Measurements from ENCODE around the gene ZNRF3. TPM values are rescaled to one million over a fixed set of nuclear protein-coding genes. Genes with fewer than 3 reads are reported as not detected.

The ZNRF3 gene
- total RNA-seq, 4 donors from 2014 or later = 17.2 to 22.8 (median 19.5) TPM

DNA sequence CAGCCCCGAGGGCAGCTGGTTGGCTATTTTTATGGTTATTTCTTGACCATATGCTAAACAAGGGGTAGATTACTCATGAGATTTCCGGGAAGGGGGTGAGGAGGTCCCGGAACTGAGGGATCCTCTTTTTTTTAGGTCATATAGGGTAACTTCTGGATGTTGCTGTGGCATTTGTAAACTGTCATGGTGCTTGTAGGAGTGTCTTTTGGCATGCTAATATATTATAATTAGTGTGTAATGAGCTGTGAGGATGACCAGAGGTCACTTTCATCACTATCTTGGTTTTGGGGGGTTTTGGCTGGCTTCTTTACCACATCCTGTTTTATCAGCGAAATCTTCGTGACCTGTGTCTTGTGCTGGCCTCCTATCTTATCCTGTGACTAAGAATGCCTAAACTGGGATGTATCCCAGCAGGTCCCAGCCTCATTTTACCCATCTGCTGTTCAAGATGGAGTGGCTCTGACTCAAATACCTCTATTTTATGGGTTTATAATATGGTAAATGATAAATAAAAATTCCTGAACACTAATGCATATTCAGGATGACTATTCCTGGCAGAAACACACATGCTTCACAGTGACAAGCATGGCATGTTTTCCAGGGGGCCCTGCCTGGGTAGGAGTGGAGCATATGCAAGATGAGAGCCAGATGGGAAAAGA, 200.7 kb downstream of the ZNRF3 start:
- TF ChIP-seq, protein P1, sequence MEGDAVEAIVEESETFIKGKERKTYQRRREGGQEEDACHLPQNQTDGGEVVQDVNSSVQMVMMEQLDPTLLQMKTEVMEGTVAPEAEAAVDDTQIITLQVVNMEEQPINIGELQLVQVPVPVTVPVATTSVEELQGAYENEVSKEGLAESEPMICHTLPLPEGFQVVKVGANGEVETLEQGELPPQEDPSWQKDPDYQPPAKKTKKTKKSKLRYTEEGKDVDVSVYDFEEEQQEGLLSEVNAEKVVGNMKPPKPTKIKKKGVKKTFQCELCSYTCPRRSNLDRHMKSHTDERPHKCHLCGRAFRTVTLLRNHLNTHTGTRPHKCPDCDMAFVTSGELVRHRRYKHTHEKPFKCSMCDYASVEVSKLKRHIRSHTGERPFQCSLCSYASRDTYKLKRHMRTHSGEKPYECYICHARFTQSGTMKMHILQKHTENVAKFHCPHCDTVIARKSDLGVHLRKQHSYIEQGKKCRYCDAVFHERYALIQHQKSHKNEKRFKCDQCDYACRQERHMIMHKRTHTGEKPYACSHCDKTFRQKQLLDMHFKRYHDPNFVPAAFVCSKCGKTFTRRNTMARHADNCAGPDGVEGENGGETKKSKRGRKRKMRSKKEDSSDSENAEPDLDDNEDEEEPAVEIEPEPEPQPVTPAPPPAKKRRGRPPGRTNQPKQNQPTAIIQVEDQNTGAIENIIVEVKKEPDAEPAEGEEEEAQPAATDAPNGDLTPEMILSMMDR (IDR thresholded peaks at IDR 0.05) = no peak
- TF ChIP-seq POLR2A (IDR thresholded peaks at IDR 0.05) = no peak
- intact Hi-C loops (cut with DNase I; ENCODE audit: low total_unique reads) = no loop called here
- no peak overlapping the region for H3K4me3 ChIP-seq (ENCODE audit: low read depth, poor library complexity, severe bottlenecking)
- DNase-seq (ENCODE audit: low spot score in 2 of 2) = no peak
- WGBS, 2 donors = 65 to 67% methylated on average over 5 of the region's 5 CpGs

DNA sequence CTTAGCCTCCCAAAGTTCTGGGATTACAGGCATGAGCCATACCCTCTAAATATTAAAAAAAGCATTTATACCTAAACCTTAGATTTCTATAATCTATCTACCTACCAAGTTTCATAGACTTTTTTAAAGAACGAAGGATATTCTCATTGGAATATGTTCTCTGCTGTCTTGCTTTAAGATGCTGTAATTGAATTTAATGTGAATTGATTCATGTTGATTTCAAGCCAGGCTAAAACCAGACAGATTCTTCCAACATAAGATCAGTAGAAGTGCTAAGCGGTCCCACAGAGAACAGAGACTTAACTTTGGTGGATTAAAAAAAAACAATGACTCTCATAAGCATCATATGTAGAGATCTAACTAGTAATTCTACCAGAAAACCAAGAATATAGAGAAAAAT, 203.6 kb downstream of the ZNRF3 start:
- intact Hi-C loops (cut with DNase I; ENCODE audit: low total_unique reads) = no loop called here
- 92 to 94% methylated on average over 2 of the region's 2 CpGs for WGBS, 2 donors
- TF ChIP-seq POLR2A (IDR thresholded peaks at IDR 0.05) = no peak
- TF ChIP-seq, protein P1 (IDR thresholded peaks at IDR 0.05) = no peak
- H3K4me3 ChIP-seq (ENCODE audit: low read depth, poor library complexity, severe bottlenecking) = no peak overlapping the region
- no peak for DNase-seq (ENCODE audit: low spot score in 2 of 2)

DNA sequence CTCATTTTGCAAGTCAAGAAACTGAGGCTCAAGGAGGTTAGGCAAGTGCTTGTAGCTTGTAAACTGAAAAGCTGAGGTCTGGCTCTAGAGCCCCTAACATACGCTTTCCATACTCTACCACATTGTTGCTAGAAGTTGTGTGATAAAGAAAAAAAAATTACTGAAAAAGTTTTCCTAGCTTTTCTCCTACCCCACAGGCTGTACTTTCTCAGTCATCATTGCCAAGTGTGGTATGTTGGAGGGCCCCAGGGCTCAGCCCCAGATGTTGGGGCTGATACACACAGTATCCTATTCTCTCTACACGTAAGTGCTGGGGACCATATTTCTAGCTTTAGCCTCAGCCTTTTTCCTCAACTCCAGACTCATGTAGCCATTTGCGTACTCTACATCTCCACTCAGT, 205.4 kb downstream of the ZNRF3 start:
- 91 to 94% methylated on average over 3 of the region's 3 CpGs for WGBS, 2 donors
- no peak for TF ChIP-seq POLR2A (IDR thresholded peaks at IDR 0.05)
- TF ChIP-seq, protein P1 (IDR thresholded peaks at IDR 0.05) = no peak

DNA sequence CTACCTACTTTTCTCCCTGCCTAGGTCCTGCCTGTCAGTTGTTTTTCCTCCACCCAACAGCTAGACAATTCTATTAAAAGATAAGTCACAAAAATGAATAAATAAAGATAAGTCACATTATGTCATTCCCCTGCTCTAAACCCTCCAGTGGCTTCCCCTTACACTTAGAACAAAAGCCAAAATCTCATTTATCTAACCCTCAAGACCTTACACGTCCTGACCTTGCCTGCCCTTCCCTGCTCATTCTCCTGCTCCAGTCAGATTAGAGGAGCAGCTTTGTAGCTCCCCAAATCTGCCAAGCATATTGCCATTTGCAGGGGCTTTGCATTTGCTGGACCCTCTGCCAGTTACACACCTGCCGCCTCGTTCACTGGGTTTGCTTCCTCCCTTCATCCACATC, 206.1 kb downstream of the ZNRF3 start:
- intact Hi-C loops (cut with DNase I; ENCODE audit: low total_unique reads) = no loop called here
- no peak for DNase-seq (ENCODE audit: low spot score in 2 of 2)
- TF ChIP-seq POLR2A (IDR thresholded peaks at IDR 0.05) = no peak
- TF ChIP-seq, protein P1 (IDR thresholded peaks at IDR 0.05) = no peak
- H3K4me3 ChIP-seq (ENCODE audit: low read depth, poor library complexity, severe bottlenecking) = no peak overlapping the region
- 71 to 73% methylated on average over 3 of the region's 3 CpGs for WGBS, 2 donors

More for the DNA sequence above, 205.4 kb downstream of the ZNRF3 start:
- intact Hi-C loops (cut with DNase I; ENCODE audit: low total_unique reads) = no loop called here
- DNase-seq (ENCODE audit: low spot score in 2 of 2) = no peak
- H3K4me3 ChIP-seq (ENCODE audit: low read depth, poor library complexity, severe bottlenecking) = no peak overlapping the region

DNA sequence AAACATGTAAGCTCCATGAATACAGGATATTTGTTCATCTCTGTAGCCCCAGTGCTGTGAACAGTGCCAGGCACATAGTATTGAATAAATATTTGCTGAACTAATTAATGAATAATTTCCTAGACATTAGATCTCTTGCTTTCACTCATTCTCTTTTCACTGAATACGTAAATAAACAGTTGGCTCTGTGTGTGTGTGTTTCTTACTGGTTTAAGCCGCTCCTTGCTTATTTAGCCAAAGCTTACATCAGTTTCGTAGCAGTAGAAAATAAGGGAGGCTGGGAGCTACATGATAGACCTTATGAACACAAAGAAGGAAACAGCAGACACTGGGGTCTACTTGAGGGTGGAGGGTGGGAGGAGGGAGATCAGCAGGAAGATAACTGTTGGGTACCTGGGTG, 206.7 kb downstream of the ZNRF3 start:
- 67 to 69% methylated on average over 3 of the region's 3 CpGs for WGBS, 2 donors

More for the DNA sequence above, 206.7 kb downstream of the ZNRF3 start:
- TF ChIP-seq, protein P1 (IDR thresholded peaks at IDR 0.05) = no peak
- TF ChIP-seq POLR2A (IDR thresholded peaks at IDR 0.05) = no peak
- intact Hi-C loops (cut with DNase I; ENCODE audit: low total_unique reads) = no loop called here
- no peak overlapping the region for H3K4me3 ChIP-seq (ENCODE audit: low read depth, poor library complexity, severe bottlenecking)
- no peak for DNase-seq (ENCODE audit: low spot score in 2 of 2)
